ENCODE measurements around the gene STPG3. TPM values are rescaled to one million over a fixed set of nuclear protein-coding genes. Genes with fewer than 3 reads are reported as not detected.

The STPG3 gene
- total RNA-seq, 1 donor from 2014 or later: not detected

DNA sequence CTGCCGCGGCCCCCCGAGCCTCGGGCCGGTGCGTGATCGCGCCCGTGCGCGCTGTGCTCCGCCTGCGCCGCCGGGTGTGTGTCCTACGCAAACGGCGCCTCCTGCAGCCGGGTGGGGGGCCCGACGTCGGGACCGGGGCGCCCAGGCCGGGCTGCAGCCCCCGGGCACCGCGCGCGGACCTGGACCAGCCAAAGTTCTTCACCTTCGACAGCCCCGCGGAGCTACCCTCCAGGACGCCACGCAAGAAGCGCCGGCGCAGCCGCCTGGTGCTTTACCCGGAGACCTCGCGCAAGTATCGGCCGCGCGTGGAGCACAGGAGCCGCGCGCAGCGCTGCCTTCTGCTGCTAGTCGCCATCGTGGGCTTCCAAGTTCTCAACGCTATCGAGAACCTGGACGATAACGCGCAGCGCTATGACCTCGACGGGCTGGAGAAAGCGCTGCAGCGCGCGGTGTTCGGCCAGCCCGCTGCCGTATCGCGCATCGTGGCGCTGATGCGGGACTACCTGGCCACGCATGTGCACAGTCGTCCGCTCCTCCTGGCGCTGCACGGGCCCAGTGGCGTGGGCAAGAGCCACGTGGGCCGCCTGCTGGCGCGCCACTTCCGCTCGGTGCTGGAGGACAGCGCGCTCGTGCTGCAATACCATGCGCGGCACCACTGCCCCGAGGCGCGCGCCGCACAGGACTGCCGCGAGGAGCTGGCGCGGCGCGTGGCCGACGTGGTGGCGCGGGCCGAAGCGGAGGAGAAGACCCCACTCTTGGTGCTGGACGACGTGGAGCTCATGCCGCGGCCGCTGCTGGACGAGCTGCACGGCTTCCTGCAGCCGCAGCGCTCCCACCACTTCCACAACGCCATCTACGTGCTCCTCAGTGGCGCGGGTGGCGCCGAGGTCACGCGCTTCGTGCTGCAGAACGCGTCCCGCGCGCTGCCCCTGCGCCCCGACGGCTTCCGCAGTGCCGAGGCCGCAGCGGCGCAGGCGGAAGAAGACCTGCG is 27.9 kb downstream of the STPG3 start:
- Histone ChIP-seq H3K27ac (ENCODE audit: low read depth, low read length) (no peak overlapping the region), H3K9ac (ENCODE audit: low read depth in 1 of 3, low read length in 3 of 3) (peak overlapping the region in 1 of 3 donors; percentile 25), H3K4me3 (ENCODE audit: low read length in 3 of 3) (no peak overlapping the region), H3K36me3 (ENCODE audit: control insufficient read depth in 3 of 3, insufficient read depth in 3 of 3, low read length in 3 of 3) (peaks cover 1% of the 10 kb centered on the region in 3 donors), H3K27me3 (ENCODE audit: control insufficient read depth in 3 of 3, insufficient read depth in 3 of 3, low read length in 3 of 3) (peaks cover 30 to 68% (median 31%) of the 10 kb centered on the region in 3 donors), H3K4me1 (ENCODE audit: control insufficient read depth in 3 of 3, insufficient read depth in 3 of 3, low read length in 3 of 3) (peaks cover 27 to 29% (median 28%) of the 10 kb centered on the region in 3 donors), H3K9me3 (ENCODE audit: control insufficient read depth in 3 of 3, low read length in 3 of 3) (no peaks in the 10 kb centered on the region)

GRCh38 chr9:137279741-137280473 is 28.8 kb downstream of the STPG3 start:
- no peak overlapping the region for H3K9ac ChIP-seq (ENCODE audit: low read depth in 1 of 3, low read length in 3 of 3)
- peaks cover 24 to 63% (median 31%) of the 10 kb centered on the region in 3 donors for H3K27me3 ChIP-seq (ENCODE audit: control insufficient read depth in 3 of 3, insufficient read depth in 3 of 3, low read length in 3 of 3)
- no peak overlapping the region for H3K4me3 ChIP-seq (ENCODE audit: low read length in 3 of 3)
- H3K4me1 ChIP-seq (ENCODE audit: control insufficient read depth in 3 of 3, insufficient read depth in 3 of 3, low read length in 3 of 3): peaks cover 23 to 29% (median 27%) of the 10 kb centered on the region in 3 donors
- no peaks in the 10 kb centered on the region for H3K36me3 ChIP-seq (ENCODE audit: control insufficient read depth in 3 of 3, insufficient read depth in 3 of 3, low read length in 3 of 3)
- no peaks in the 10 kb centered on the region for H3K9me3 ChIP-seq (ENCODE audit: control insufficient read depth in 3 of 3, low read length in 3 of 3)
- H3K27ac ChIP-seq (ENCODE audit: low read depth, low read length): no peak overlapping the region

- peaks cover 24 to 58% (median 31%) of the 10 kb centered on the region in 3 donors for H3K27me3 ChIP-seq (ENCODE audit: control insufficient read depth in 3 of 3, insufficient read depth in 3 of 3, low read length in 3 of 3)
- H3K4me3 ChIP-seq (ENCODE audit: low read length in 3 of 3): no peak overlapping the region
- H3K9me3 ChIP-seq (ENCODE audit: control insufficient read depth in 3 of 3, low read length in 3 of 3): no peaks in the 10 kb centered on the region
- no peak overlapping the region for H3K27ac ChIP-seq (ENCODE audit: low read depth, low read length)
- H3K36me3 ChIP-seq (ENCODE audit: control insufficient read depth in 3 of 3, insufficient read depth in 3 of 3, low read length in 3 of 3): no peaks in the 10 kb centered on the region
- peaks cover 18 to 25% (median 25%) of the 10 kb centered on the region in 3 donors for H3K4me1 ChIP-seq (ENCODE audit: control insufficient read depth in 3 of 3, insufficient read depth in 3 of 3, low read length in 3 of 3)
- no peak overlapping the region for H3K9ac ChIP-seq (ENCODE audit: low read depth in 1 of 3, low read length in 3 of 3)
These were observed 29.6 kb downstream of the STPG3 start for GRCh38 chr9:137280474-137281344.

GRCh38 chr9:137281345-137282116 is 30.4 kb downstream of the STPG3 start:
- Histone ChIP-seq H3K9me3 (ENCODE audit: control insufficient read depth in 3 of 3, low read length in 3 of 3) (no peaks in the 10 kb centered on the region), H3K27me3 (ENCODE audit: control insufficient read depth in 3 of 3, insufficient read depth in 3 of 3, low read length in 3 of 3) (peaks cover 23 to 58% (median 28%) of the 10 kb centered on the region in 3 donors), H3K4me3 (ENCODE audit: low read length in 3 of 3) (no peak overlapping the region), H3K4me1 (ENCODE audit: control insufficient read depth in 3 of 3, insufficient read depth in 3 of 3, low read length in 3 of 3) (peaks cover 9 to 18% (median 16%) of the 10 kb centered on the region in 3 donors), H3K27ac (ENCODE audit: low read depth, low read length) (no peak overlapping the region), H3K36me3 (ENCODE audit: control insufficient read depth in 3 of 3, insufficient read depth in 3 of 3, low read length in 3 of 3) (no peaks in the 10 kb centered on the region), H3K9ac (ENCODE audit: low read depth in 1 of 3, low read length in 3 of 3) (no peak overlapping the region)

DNA sequence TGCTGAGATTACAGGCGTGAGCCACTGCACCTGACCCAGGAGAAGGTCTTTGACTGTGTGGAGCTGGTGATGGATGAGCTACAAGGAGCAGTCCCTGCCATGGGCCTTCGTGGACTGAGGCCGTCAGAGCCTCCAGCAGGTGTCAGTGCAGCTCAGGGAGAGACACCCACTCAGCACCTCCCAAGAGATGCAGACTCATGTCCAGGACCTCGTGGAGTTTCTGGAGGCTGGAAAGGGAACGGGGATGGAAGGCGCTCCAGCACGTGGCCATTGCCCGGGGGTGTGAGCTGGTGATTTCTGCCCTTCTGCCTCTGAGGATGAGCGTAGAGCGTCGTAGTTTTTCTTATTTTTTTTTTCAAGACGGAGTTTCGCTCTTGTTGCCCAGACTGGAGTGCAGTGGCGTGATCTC is 35.9 kb downstream of the STPG3 start:
- H3K9ac ChIP-seq (ENCODE audit: low read depth in 1 of 3, low read length in 3 of 3): no peak overlapping the region
- H3K4me3 ChIP-seq (ENCODE audit: low read length in 3 of 3): no peak overlapping the region
- H3K36me3 ChIP-seq (ENCODE audit: control insufficient read depth in 3 of 3, insufficient read depth in 3 of 3, low read length in 3 of 3): no peaks in the 10 kb centered on the region
- H3K27ac ChIP-seq (ENCODE audit: low read depth, low read length): no peak overlapping the region
- H3K4me1 ChIP-seq (ENCODE audit: control insufficient read depth in 3 of 3, insufficient read depth in 3 of 3, low read length in 3 of 3): peaks cover 0 to 7% (median 6%) of the 10 kb centered on the region in 3 donors
- H3K9me3 ChIP-seq (ENCODE audit: control insufficient read depth in 3 of 3, low read length in 3 of 3): no peaks in the 10 kb centered on the region
- H3K27me3 ChIP-seq (ENCODE audit: control insufficient read depth in 3 of 3, insufficient read depth in 3 of 3, low read length in 3 of 3): peaks cover 3 to 10% (median 4%) of the 10 kb centered on the region in 3 donors

GRCh38 chr9:137293094-137293481 is 42.0 kb downstream of the STPG3 start:
- no peak overlapping the region for H3K9ac ChIP-seq (ENCODE audit: low read depth in 1 of 3, low read length in 3 of 3)
- H3K4me3 ChIP-seq (ENCODE audit: low read length in 3 of 3): no peak overlapping the region
- no peak overlapping the region for H3K27ac ChIP-seq (ENCODE audit: low read depth, low read length)
- peaks cover 0 to 3% (median 3%) of the 10 kb centered on the region in 3 donors for H3K9me3 ChIP-seq (ENCODE audit: control insufficient read depth in 3 of 3, low read length in 3 of 3)
- no peaks in the 10 kb centered on the region for H3K36me3 ChIP-seq (ENCODE audit: control insufficient read depth in 3 of 3, insufficient read depth in 3 of 3, low read length in 3 of 3)
- H3K4me1 ChIP-seq (ENCODE audit: control insufficient read depth in 3 of 3, insufficient read depth in 3 of 3, low read length in 3 of 3): peaks cover 0 to 15% (median 2%) of the 10 kb centered on the region in 3 donors
- H3K27me3 ChIP-seq (ENCODE audit: control insufficient read depth in 3 of 3, insufficient read depth in 3 of 3, low read length in 3 of 3): peaks cover 40 to 42% (median 41%) of the 10 kb centered on the region in 3 donors

DNA sequence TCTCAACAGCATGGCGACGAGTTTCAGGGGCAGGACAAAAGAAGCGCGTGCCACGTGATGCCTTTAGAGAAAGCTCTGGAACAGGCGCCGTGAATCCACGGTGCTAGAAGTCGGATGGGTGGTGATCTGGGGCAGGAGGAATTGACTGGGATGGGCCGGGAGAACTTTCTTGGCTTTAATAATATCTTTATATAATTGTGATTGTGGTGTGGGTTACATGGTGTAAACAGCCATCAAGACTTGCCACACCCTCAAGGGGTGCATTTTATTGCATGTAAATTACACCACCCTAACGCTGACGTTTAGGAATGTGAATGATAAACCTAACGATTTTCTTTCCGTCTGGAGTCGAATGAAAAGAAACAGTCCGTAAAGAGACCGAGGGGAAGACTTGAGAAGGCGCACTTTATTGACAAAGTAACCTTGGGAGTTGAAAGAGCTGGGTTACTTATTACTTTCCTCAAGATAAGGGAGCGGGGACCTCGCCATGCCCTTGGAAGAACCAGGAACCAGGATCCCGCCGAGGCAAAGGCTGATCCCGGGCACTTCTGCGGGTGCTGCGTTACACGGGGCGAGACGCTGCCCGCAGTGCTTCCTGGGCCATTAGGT is 42.5 kb downstream of the STPG3 start:
- Histone ChIP-seq H3K9me3 (ENCODE audit: control insufficient read depth in 3 of 3, low read length in 3 of 3) (peaks cover 0 to 3% (median 3%) of the 10 kb centered on the region in 3 donors), H3K4me3 (ENCODE audit: low read length in 3 of 3) (no peak overlapping the region), H3K27ac (ENCODE audit: low read depth, low read length) (no peak overlapping the region), H3K27me3 (ENCODE audit: control insufficient read depth in 3 of 3, insufficient read depth in 3 of 3, low read length in 3 of 3) (peaks cover 45 to 47% (median 46%) of the 10 kb centered on the region in 3 donors), H3K9ac (ENCODE audit: low read depth in 1 of 3, low read length in 3 of 3) (no peak overlapping the region), H3K36me3 (ENCODE audit: control insufficient read depth in 3 of 3, insufficient read depth in 3 of 3, low read length in 3 of 3) (no peaks in the 10 kb centered on the region), H3K4me1 (ENCODE audit: control insufficient read depth in 3 of 3, insufficient read depth in 3 of 3, low read length in 3 of 3) (peaks cover 0 to 16% (median 2%) of the 10 kb centered on the region in 3 donors)

GRCh38 chr9:137294091-137294680 is 43.1 kb downstream of the STPG3 start:
- peaks cover 0 to 3% (median 3%) of the 10 kb centered on the region in 3 donors for H3K9me3 ChIP-seq (ENCODE audit: control insufficient read depth in 3 of 3, low read length in 3 of 3)
- no peaks in the 10 kb centered on the region for H3K36me3 ChIP-seq (ENCODE audit: control insufficient read depth in 3 of 3, insufficient read depth in 3 of 3, low read length in 3 of 3)
- no peak overlapping the region for H3K9ac ChIP-seq (ENCODE audit: low read depth in 1 of 3, low read length in 3 of 3)
- H3K4me1 ChIP-seq (ENCODE audit: control insufficient read depth in 3 of 3, insufficient read depth in 3 of 3, low read length in 3 of 3): peaks cover 1 to 18% (median 3%) of the 10 kb centered on the region in 3 donors
- no peak overlapping the region for H3K27ac ChIP-seq (ENCODE audit: low read depth, low read length)
- H3K4me3 ChIP-seq (ENCODE audit: low read length in 3 of 3): no peak overlapping the region
- H3K27me3 ChIP-seq (ENCODE audit: control insufficient read depth in 3 of 3, insufficient read depth in 3 of 3, low read length in 3 of 3): peaks cover 51 to 53% (median 52%) of the 10 kb centered on the region in 3 donors
